H9 (cell line): Measurements from ENCODE around the gene PRPH. TPM values are rescaled to one million over a fixed set of nuclear protein-coding genes. Genes with fewer than 3 reads are reported as not detected.
A peak's percentile ranks its signal among the peaks of the same experiment; 100 is the strongest.

Source experiments
- DNase-seq: peaks from one replicate; pipeline ENCODE4 v3.0.0-alpha.2; 2017
- H2AFZ ChIP-seq: one replicate; pipeline ENCODE4 v1.6.1; 2013; ENCODE audit warnings: mild to moderate bottlenecking, low read length, control low read depth, moderate library complexity
- H2AK5ac ChIP-seq: 2 replicates; pipeline ENCODE4 v1.6.1; 2013; ENCODE audit warnings: low read length, control low read depth, mixed read lengths; ENCODE audit not compliant: insufficient read length
- H2BK120ac ChIP-seq: one replicate; pipeline ENCODE4 v1.6.1; 2013; ENCODE audit warnings: low read depth, mild to moderate bottlenecking, low read length, control low read depth, inconsistent platforms; ENCODE audit not compliant: poor library complexity, severe bottlenecking
- H2BK12ac ChIP-seq: 2 replicates; pipeline ENCODE4 v1.6.1; 2013; ENCODE audit warnings: low read length, control low read depth, mixed read lengths, low read depth; ENCODE audit not compliant: insufficient read length
- H2BK15ac ChIP-seq: 2 replicates; pipeline ENCODE4 v1.6.1; 2013; ENCODE audit warnings: low read depth, low read length, control low read depth
- H2BK20ac ChIP-seq: one replicate; pipeline ENCODE4 v1.6.1; 2013; ENCODE audit warnings: low read depth, mild to moderate bottlenecking, low read length, control low read depth, inconsistent platforms; ENCODE audit not compliant: poor library complexity, severe bottlenecking
- H2BK5ac ChIP-seq: 2 replicates; pipeline ENCODE4 v1.6.1; 2013; ENCODE audit warnings: low read length, control low read depth, mixed read lengths; ENCODE audit not compliant: insufficient read length
- H3K14ac ChIP-seq: 2 replicates; pipeline ENCODE4 v1.6.1; 2013; ENCODE audit warnings: low read length, control low read depth; ENCODE audit not compliant: insufficient read depth
- H3K18ac ChIP-seq: 2 replicates; pipeline ENCODE4 v1.6.1; 2013; ENCODE audit warnings: low read depth, mild to moderate bottlenecking, mixed read lengths, low read length, control low read depth; ENCODE audit not compliant: insufficient read length
- H3K23ac ChIP-seq: 2 replicates; pipeline ENCODE4 v1.6.1; 2013; ENCODE audit warnings: low read length, control low read depth, mixed read lengths, low read depth; ENCODE audit not compliant: insufficient read length
- H3K23me2 ChIP-seq: 2 replicates; pipeline ENCODE4 v1.6.1; 2013; ENCODE audit warnings: low read depth, mild to moderate bottlenecking, mixed read lengths, low read length, control low read depth; ENCODE audit not compliant: insufficient read length, poor library complexity, severe bottlenecking
- H3K27ac ChIP-seq: 2 replicates; pipeline ENCODE4 v1.5.1; 2013; ENCODE audit warnings: low read length, control low read depth, mixed read lengths, low read depth; ENCODE audit not compliant: insufficient read length
- H3K27me3 ChIP-seq: 2 replicates; pipeline ENCODE4 v1.6.1; 2013; ENCODE audit warnings: low read length, control low read depth, inconsistent platforms; ENCODE audit not compliant: insufficient read depth
- H3K4ac ChIP-seq: 2 replicates; pipeline ENCODE4 v1.6.1; 2013; ENCODE audit warnings: low read depth, mild to moderate bottlenecking, control low read depth, inconsistent platforms, low read length, moderate library complexity
- H3K4me1 ChIP-seq: 2 replicates; pipeline ENCODE4 v1.6.1; 2013; ENCODE audit warnings: low read length, control low read depth, inconsistent platforms; ENCODE audit not compliant: insufficient read depth
- H3K4me2 ChIP-seq: 2 replicates; pipeline ENCODE4 v1.6.1; 2013; ENCODE audit warnings: low read length, control low read depth, mixed read lengths; ENCODE audit not compliant: insufficient read length, insufficient read depth
- H3K56ac ChIP-seq: 2 replicates; pipeline ENCODE4 v1.6.1; 2013; ENCODE audit warnings: low read depth, mild to moderate bottlenecking, mixed read lengths, low read length, control low read depth; ENCODE audit not compliant: insufficient read length
- H3K79me1 ChIP-seq: 2 replicates; pipeline ENCODE4 v1.6.1; 2013; ENCODE audit warnings: low read depth, mild to moderate bottlenecking, moderate library complexity, low read length, control low read depth, inconsistent platforms; ENCODE audit not compliant: insufficient read depth, poor library complexity, severe bottlenecking
- H3K79me2 ChIP-seq: 2 replicates; pipeline ENCODE4 v1.6.1; 2013; ENCODE audit warnings: low read length, control low read depth, inconsistent platforms; ENCODE audit not compliant: insufficient read depth
- H3K9ac ChIP-seq: 2 replicates; pipeline ENCODE4 v1.6.1; 2013; ENCODE audit warnings: low read length, control low read depth, mixed read lengths; ENCODE audit not compliant: insufficient read length; ENCODE audit errors: extremely low read depth
- H3K9me3 ChIP-seq: one replicate; pipeline ENCODE4 v1.6.1; 2013; ENCODE audit warnings: low read depth, low read length, inconsistent platforms; ENCODE audit not compliant: control insufficient read depth
- H3T11ph ChIP-seq: one replicate; pipeline ENCODE4 v1.6.1; 2013; ENCODE audit warnings: mild to moderate bottlenecking, low read length, control low read depth, inconsistent platforms
- H4K20me1 ChIP-seq: one replicate; pipeline ENCODE4 v1.6.1; 2013; ENCODE audit not compliant: control insufficient read depth, insufficient read length, insufficient read depth
- H4K5ac ChIP-seq: 2 replicates; pipeline ENCODE4 v1.6.1; 2013; ENCODE audit warnings: low read depth, mild to moderate bottlenecking, mixed read lengths, low read length, control low read depth; ENCODE audit not compliant: insufficient read length
- H4K8ac ChIP-seq: replicated peaks from 2 replicates; pipeline ENCODE4 v1.6.1; 2013; ENCODE audit warnings: low read length, control low read depth, mixed read lengths, low read depth; ENCODE audit not compliant: insufficient read length
- H4K91ac ChIP-seq: 2 replicates; pipeline ENCODE4 v1.6.1; 2013; ENCODE audit warnings: low read depth, mild to moderate bottlenecking, moderate library complexity, mixed read lengths, low read length, control low read depth; ENCODE audit not compliant: insufficient read length
- H3K27ac Mint-ChIP-seq, 3 experiments: 2 replicates in 2 of 3; 3 replicates in 1 of 3; pipeline ENCODE4 v1.8.0; 2020 to 2021; ENCODE audit warnings: mixed read lengths in 3 of 3, mild to moderate bottlenecking in 1 of 3, moderate library complexity in 1 of 3
- H3K27me3 Mint-ChIP-seq: 2 replicates; pipeline ENCODE4 v1.8.0; 2021; ENCODE audit warnings: low read depth, mild to moderate bottlenecking, moderate library complexity, mixed read lengths
- H3K36me3 Mint-ChIP-seq, 3 experiments: 2 replicates in 2 of 3; 3 replicates in 1 of 3; pipeline ENCODE4 v1.8.0; 2020 to 2021; ENCODE audit warnings: low read depth in 3 of 3, mixed read lengths in 3 of 3; ENCODE audit not compliant: insufficient read depth in 1 of 3
- H3K4me1 Mint-ChIP-seq, 2 experiments: 2 replicates each; pipeline ENCODE4 v1.8.0; 2020; ENCODE audit warnings: mixed read lengths in 2 of 2
- H3K4me3 Mint-ChIP-seq, 2 experiments: 2 replicates in 1 of 2; 3 replicates in 1 of 2; pipeline ENCODE4 v1.8.0; 2020 to 2021; ENCODE audit warnings: mild to moderate bottlenecking in 2 of 2, mixed read lengths in 2 of 2, moderate library complexity in 1 of 2
- H3K9me3 Mint-ChIP-seq, 2 experiments: 2 replicates in 1 of 2; 3 replicates in 1 of 2; pipeline ENCODE4 v1.8.0; 2020; ENCODE audit warnings: mild to moderate bottlenecking in 2 of 2, mixed read lengths in 2 of 2, moderate library complexity in 1 of 2
- WGBS: extraction: QIAGEN DNeasy Blood & Tissue Kit; methylation state at CpG from one replicate; pipeline ENCODE4 v1.1.7; 2013; ENCODE audit warnings: missing lambda C conversion rate, low lambda C conversion rate, mixed read lengths; ENCODE audit not compliant: insufficient read length; ENCODE audit errors: extremely low coverage; 5-methylcytosine and 5-hydroxymethylcytosine counted together
- total RNA-seq: library from RNA; stranded (reverse); gene quantifications from 2 replicates; pipeline ENCODE4 v1.2.1, GENCODE V29; 2021
- TF ChIP-seq, protein P1 (sequence below): fragments of 200-600 bp; sonication (generic); conservative IDR thresholded peaks from 3 replicates; pipeline ENCODE4 v1.8.0; 2021; ENCODE audit warnings: antibody characterized with exemption, mild to moderate bottlenecking

PRPH gene
- total RNA-seq, 1 experiment from 2014 or later, result 1.1 TPM

DNA sequence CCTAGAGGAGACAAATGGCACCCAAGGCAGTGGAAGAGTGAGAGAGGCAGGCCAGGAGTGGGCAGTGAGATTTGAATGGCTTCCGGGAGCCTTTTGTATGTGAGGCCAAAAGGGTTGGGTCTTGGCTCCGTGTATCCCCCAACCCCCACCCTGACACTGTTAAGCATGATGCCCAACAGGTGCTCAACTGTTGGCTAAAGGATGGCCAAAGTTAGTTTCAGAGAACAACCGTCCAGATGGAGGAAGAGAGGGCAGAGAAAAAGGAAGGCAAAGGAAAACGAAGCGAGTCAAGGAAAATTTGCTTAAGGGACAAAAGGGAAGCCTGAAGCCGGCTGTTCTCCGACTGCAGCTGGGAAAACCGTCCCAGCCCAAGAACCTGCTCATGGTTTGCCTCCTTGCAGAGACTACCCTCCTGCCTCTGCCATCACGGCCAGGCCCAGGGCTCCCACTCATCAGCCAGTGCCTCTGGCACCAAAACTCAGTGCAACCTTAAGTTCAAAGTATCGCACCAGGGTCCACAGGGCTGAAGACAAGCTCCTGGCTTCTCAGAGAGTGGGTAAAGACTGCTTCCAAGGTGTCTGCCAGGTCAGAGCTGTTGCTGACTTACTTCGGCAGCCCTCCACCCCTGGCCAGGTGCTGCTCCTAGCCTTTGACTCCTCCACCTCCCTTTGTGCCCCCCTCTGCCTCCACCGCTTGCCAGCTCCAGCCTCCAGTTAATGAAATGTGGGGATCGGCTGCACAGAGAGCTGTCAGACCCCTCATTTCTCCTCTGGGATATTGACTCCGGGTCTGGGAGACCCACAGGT is 46.2 kb downstream of the PRPH start:
- DNase-seq, result no peak
- Histone ChIP-seq H3K79me2 (no peaks in the 10 kb centered on the region), H3K23me2 (peaks cover 29% of the 10 kb centered on the region), H3K4me1 (peaks cover 7% of the 10 kb centered on the region; the same call in 1 of the 2 replicates), H4K91ac (no peak overlapping the region), H2BK20ac (no peak overlapping the region), H3K4me2 (peak overlapping the region; percentile 82), H3K14ac (no peak overlapping the region), H2BK12ac (no peak overlapping the region), H3K56ac (no peak overlapping the region), H3K27me3 (peaks cover 81% of the 10 kb centered on the region), H3K79me1 (no peaks in the 10 kb centered on the region), H3K9me3 (no peaks in the 10 kb centered on the region), H2BK5ac (no peak overlapping the region), H4K8ac (no peak overlapping the region), H3K9ac (no peak overlapping the region), H3K27ac (no peak overlapping the region), H3T11ph (no peak overlapping the region), H3K18ac (no peak overlapping the region), H2BK15ac (no peak overlapping the region), H2BK120ac (no peak overlapping the region), H2AK5ac (no peak overlapping the region), H2AFZ (no peak overlapping the region), H3K4ac (no peak overlapping the region), H4K5ac (no peak overlapping the region), H3K23ac (no peak overlapping the region), H4K20me1 (peaks cover 3% of the 10 kb centered on the region)
- Mint-ChIP-seq H3K4me3 (peak overlapping the region; percentile 67 to 83), H3K36me3 (peaks cover 0 to 1% (median 0%) of the 10 kb centered on the region in 3 experiments; a peak in 1 of 7 replicates), H3K27ac (no peak overlapping the region; a peak in 1 of 7 replicates), H3K9me3 (peaks cover 1 to 3% of the 10 kb centered on the region in 2 experiments; a peak in 2 of 5 replicates), H3K4me1 (peaks cover 50 to 61% of the 10 kb centered on the region in 2 experiments), H3K27me3 (peaks cover 99% of the 10 kb centered on the region)
- TF ChIP-seq, protein P1, sequence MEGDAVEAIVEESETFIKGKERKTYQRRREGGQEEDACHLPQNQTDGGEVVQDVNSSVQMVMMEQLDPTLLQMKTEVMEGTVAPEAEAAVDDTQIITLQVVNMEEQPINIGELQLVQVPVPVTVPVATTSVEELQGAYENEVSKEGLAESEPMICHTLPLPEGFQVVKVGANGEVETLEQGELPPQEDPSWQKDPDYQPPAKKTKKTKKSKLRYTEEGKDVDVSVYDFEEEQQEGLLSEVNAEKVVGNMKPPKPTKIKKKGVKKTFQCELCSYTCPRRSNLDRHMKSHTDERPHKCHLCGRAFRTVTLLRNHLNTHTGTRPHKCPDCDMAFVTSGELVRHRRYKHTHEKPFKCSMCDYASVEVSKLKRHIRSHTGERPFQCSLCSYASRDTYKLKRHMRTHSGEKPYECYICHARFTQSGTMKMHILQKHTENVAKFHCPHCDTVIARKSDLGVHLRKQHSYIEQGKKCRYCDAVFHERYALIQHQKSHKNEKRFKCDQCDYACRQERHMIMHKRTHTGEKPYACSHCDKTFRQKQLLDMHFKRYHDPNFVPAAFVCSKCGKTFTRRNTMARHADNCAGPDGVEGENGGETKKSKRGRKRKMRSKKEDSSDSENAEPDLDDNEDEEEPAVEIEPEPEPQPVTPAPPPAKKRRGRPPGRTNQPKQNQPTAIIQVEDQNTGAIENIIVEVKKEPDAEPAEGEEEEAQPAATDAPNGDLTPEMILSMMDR, result no peak
- WGBS, result no CpG with 5 or more reads among the region's 14 CpGs
